Right renal pelvis (tissue), 4 donors: ENCODE results near the gene SAA1. TPM values are rescaled to one million over a fixed set of nuclear protein-coding genes. Genes with fewer than 3 reads are reported as not detected.
"Not testable (repeated sequence)": the region's sequence is repeated elsewhere in the genome, so short reads cannot be mapped to it uniquely, and the experiment has no call there.

Source experiments
- DNase-seq, 4 donors: peaks; one replicate each; pipeline ENCODE4 v3.0.0-alpha.2; 2013; ENCODE audit warnings: low read depth in 4 of 4, low spot score in 3 of 4, missing footprints in 1 of 4
- polyA plus RNA-seq, 4 donors: library from polyadenylated mRNA; unstranded; fragments of 120-200 nt; gene quantifications; one replicate each; pipeline ENCODE4 v1.2.1, GENCODE V29; 2013; ENCODE audit not compliant: insufficient read length in 4 of 4

Gene SAA1
- polyA plus RNA-seq, 4 donors, result not detected

- DNase-seq, result no peak
Observed at GRCh38 chr11:18254781-18255361, 11.2 kb upstream of the SAA1 start.

- DNase-seq, result no peak
Observed at GRCh38 chr11:18259259-18259658, 6.8 kb upstream of the SAA1 start.

- DNase-seq, result no peak
Observed at GRCh38 chr11:18261721-18262120, 4.3 kb upstream of the SAA1 start.

- not testable (repeated sequence) for DNase-seq
Observed at GRCh38 chr11:18262681-18263350, 3.2 kb upstream of the SAA1 start.

GRCh38 chr11:18264035-18264434, 2.0 kb upstream of the SAA1 start:
- DNase-seq, result no peak

GRCh38 chr11:18264677-18265555, 1.1 kb upstream of the SAA1 start:
- DNase-seq, result no peak

GRCh38 chr11:18267335-18268133, 1.5 kb downstream of the SAA1 start:
- not testable (repeated sequence) for DNase-seq

- DNase-seq, result not testable (repeated sequence)
Observed at GRCh38 chr11:18269252-18269651, 3.2 kb downstream of the SAA1 start.

GRCh38 chr11:18270102-18270501, 4.0 kb downstream of the SAA1 start:
- no peak for DNase-seq

GRCh38 chr11:18271206-18271605, 5.1 kb downstream of the SAA1 start:
- DNase-seq, result no peak

- DNase-seq, result no peak
Observed at GRCh38 chr11:18277565-18278271, 11.7 kb downstream of the SAA1 start.

- no peak for DNase-seq
Observed at GRCh38 chr11:18280438-18281045, 14.5 kb downstream of the SAA1 start.

GRCh38 chr11:18282626-18283025, 16.6 kb downstream of the SAA1 start:
- DNase-seq, result no peak

- no peak for DNase-seq
Observed at GRCh38 chr11:18285841-18286240, 19.8 kb downstream of the SAA1 start.

- no peak for DNase-seq
Observed at GRCh38 chr11:18288911-18289310, 22.8 kb downstream of the SAA1 start.

- DNase-seq, result no peak
Observed at GRCh38 chr11:18294862-18295261, 28.8 kb downstream of the SAA1 start.

GRCh38 chr11:18295316-18295715, 29.3 kb downstream of the SAA1 start:
- DNase-seq, result no peak

- DNase-seq, result no peak
Observed at GRCh38 chr11:18299721-18300120, 33.7 kb downstream of the SAA1 start.

GRCh38 chr11:18304745-18305144, 38.7 kb downstream of the SAA1 start:
- no peak for DNase-seq
